Left lung (tissue), 10 donors: Measurements from ENCODE around the gene OIT3. TPM values are rescaled to one million over a fixed set of nuclear protein-coding genes. Genes with fewer than 3 reads are reported as not detected.
"Not testable (repeated sequence)": the region's sequence is repeated elsewhere in the genome, so short reads cannot be mapped to it uniquely, and the experiment has no call there.

Experiments
- ATAC-seq: fragments of 200-7000 bp; cut with Tn5 transposase; one replicate; pipeline ENCODE4 v1.9.1; 2020; ENCODE audit warnings: moderate library complexity
- DNase-seq, 4 donors: peaks; one replicate each; pipeline ENCODE4 v3.0.0-alpha.2; 2013 to 2020
- H3K27ac ChIP-seq, 2 donors: fragments of 200-600 bp; sonication (generic) in 1 of 2; one replicate each; pipeline versions ENCODE4 v1.5.0 to v1.8.0; 2020 to 2021
- H3K27me3 ChIP-seq, 2 donors: fragments of 200-600 bp; sonication (generic) in 1 of 2; one replicate each; pipeline versions ENCODE4 v1.5.0 to v1.8.0; 2020 to 2021
- H3K36me3 ChIP-seq, 2 donors: fragments of 200-600 bp; sonication (generic) in 1 of 2; one replicate each; pipeline versions ENCODE4 v1.5.0 to v1.8.0; 2020 to 2021
- H3K4me1 ChIP-seq, 2 donors: fragments of 200-600 bp; one replicate each; pipeline ENCODE4 v1.8.0; 2021
- H3K4me3 ChIP-seq, 2 donors: fragments of 200-600 bp; sonication (generic) in 1 of 2; one replicate each; pipeline versions ENCODE4 v1.5.0 to v1.8.0; 2020 to 2021; ENCODE audit warnings: mild to moderate bottlenecking in 1 of 2
- H3K9me3 ChIP-seq, 2 donors: fragments of 200-600 bp; sonication (generic) in 1 of 2; one replicate each; pipeline versions ENCODE4 v1.5.0 to v1.8.0; 2020 to 2021
- intact Hi-C, 2 donors: fragments of 100-400 bp; cut with DNase I; formaldehyde crosslinking; loops; one replicate each; pipeline versions ENCODE4 v1.11.2 to v1.14.2; 2022
- polyA plus RNA-seq, 6 donors: library from polyadenylated mRNA; unstranded; fragments of 120-200 nt; gene quantifications; one replicate each; pipeline ENCODE4 v1.2.1, GENCODE V29; 2013; ENCODE audit not compliant: insufficient read length in 6 of 6
- total RNA-seq, 2 donors: library from RNA; stranded (reverse); fragmentation: NEBNext Ultra II Directional; extraction: Animal tissue kit (Norgen Biotek cat#: 25700); gene quantifications; one replicate each; pipeline ENCODE4 v1.2.1, GENCODE V29; 2021
- TF ChIP-seq, protein P1 (sequence below), 2 donors: fragments of 200-600 bp; sonication (generic) in 1 of 2; IDR thresholded peaks; one replicate each; pipeline versions ENCODE4 v1.5.0 to v1.8.0; 2021; ENCODE audit warnings: antibody characterized with exemption in 2 of 2
- donor health status: DM: no; HTN: yes; CAD: no.
- donor health status: DM: no; HTN: no; CAD: no.

OIT3 gene
- total and polyA plus RNA-seq, 8 donors = 0.21 to 1.4 (median 1.00) TPM; not detected in 1

DNA sequence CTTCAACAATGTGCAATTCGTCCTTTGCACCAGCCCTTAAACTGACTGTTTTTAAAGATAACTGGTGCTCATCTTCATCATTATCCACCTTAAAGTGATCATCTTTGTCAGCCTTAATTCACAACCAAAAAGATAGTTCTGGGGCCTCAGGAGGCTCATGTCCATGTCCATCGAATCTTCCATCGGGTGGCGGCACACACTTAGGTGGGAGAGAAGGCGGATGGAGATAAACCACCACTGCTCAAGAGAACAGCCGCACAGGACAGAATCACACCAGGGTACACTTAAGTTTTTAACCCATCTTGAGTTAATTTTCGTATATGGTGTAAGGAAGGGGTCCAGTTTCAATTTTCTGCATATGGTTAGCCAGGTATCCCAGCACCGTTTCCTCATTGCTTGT is 24.8 kb downstream of the OIT3 start:
- intact Hi-C loops = no loop called here
- DNase-seq = no peak
- Histone ChIP-seq H3K9me3 (peaks cover 0 to 23% of the 10 kb centered on the region in 2 donors), H3K36me3 (no peaks in the 10 kb centered on the region), H3K4me1 (no peaks in the 10 kb centered on the region), H3K27me3 (no peaks in the 10 kb centered on the region), H3K27ac (no peak overlapping the region), H3K4me3 (no peak overlapping the region)
- TF ChIP-seq, protein P1, sequence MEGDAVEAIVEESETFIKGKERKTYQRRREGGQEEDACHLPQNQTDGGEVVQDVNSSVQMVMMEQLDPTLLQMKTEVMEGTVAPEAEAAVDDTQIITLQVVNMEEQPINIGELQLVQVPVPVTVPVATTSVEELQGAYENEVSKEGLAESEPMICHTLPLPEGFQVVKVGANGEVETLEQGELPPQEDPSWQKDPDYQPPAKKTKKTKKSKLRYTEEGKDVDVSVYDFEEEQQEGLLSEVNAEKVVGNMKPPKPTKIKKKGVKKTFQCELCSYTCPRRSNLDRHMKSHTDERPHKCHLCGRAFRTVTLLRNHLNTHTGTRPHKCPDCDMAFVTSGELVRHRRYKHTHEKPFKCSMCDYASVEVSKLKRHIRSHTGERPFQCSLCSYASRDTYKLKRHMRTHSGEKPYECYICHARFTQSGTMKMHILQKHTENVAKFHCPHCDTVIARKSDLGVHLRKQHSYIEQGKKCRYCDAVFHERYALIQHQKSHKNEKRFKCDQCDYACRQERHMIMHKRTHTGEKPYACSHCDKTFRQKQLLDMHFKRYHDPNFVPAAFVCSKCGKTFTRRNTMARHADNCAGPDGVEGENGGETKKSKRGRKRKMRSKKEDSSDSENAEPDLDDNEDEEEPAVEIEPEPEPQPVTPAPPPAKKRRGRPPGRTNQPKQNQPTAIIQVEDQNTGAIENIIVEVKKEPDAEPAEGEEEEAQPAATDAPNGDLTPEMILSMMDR (IDR thresholded peaks at IDR 0.05) = no peak
- ATAC-seq = no peak

DNA sequence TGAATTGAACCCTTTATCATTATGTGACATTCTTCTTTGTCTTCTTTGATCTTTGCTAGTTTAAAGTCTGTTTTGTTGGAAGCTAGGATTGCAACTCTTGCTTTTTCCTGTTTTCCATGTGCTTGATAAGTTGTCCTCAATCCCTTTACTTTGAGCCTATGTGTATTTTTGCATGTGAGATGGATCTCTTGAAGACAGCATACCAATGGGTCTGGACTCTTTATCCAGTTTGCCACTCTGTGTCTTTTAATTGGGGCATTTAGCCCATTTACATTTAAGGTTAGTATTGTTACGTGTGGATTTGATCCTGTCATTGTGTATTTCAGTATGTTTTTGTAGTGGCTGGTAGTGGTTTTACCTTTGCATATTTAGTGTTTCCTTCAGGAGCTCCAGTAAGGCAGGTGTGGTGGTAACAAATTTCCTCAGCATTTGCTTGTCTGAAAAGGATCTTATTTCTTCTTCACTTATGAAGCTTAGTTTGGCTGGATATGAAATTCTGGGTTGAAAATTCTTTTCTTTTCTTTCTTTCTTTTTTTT is 27.7 kb downstream of the OIT3 start:
- DNase-seq, ATAC-seq, intact Hi-C loops, H3K27me3 ChIP-seq, H3K4me1 ChIP-seq, H3K36me3 ChIP-seq, H3K27ac ChIP-seq, H3K4me3 ChIP-seq: not testable (repeated sequence)
- H3K9me3 ChIP-seq = peaks cover 0 to 23% of the 10 kb centered on the region in 2 donors

DNA sequence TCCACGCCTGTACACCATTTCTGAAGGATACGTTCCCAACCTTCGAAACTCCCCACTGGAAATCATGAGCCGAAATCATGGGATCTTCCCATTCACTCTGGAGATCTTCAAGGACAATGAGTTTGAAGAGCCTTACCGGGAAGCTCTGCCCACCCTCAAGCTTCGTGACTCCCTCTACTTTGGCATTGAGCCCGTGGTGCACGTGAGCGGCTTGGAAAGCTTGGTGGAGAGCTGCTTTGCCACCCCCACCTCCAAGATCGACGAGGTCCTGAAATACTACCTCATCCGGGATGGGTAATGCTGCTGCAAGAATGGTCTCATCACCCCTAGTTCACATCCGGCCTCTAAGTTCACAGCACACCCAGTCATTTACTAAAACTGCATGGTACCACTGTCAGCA is 30.8 kb downstream of the OIT3 start:
- Histone ChIP-seq H3K27ac (no peak overlapping the region), H3K4me1 (no peaks in the 10 kb centered on the region), H3K27me3 (no peaks in the 10 kb centered on the region), H3K4me3 (no peak overlapping the region), H3K9me3 (peaks cover 0 to 23% of the 10 kb centered on the region in 2 donors), H3K36me3 (no peaks in the 10 kb centered on the region)
- no peak for ATAC-seq
- TF ChIP-seq, protein P1 (IDR thresholded peaks at IDR 0.05) = no peak
- intact Hi-C loops = no loop called here
- DNase-seq = no peak

DNA sequence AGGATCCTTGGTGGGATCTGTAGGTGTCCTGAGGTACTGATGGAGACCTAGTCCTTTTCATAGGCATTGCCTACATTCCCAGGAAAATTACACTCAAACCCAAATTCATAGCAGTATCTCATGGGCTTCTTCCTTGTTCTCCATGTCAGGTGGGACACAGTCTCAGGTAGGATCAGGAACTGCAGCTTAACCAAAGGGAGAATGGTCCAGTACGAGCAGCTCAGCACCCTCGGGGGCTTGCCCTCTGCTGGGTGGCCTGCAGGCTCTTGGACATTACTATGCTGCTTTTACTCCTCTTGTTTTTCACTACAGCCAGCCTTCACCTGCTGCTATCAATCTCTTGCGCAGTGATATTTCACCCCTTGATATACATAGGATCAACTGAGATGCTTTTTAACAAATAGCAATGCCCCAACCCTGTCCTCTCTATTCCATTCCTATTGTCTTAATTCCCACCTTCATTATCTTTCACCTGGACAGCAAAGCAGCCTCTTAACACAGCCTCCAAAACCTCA is 32.5 kb downstream of the OIT3 start:
- ATAC-seq = no peak
- Histone ChIP-seq H3K4me3 (no peak overlapping the region), H3K9me3 (peaks cover 0 to 11% of the 10 kb centered on the region in 2 donors), H3K4me1 (no peaks in the 10 kb centered on the region), H3K27me3 (no peaks in the 10 kb centered on the region), H3K36me3 (no peaks in the 10 kb centered on the region), H3K27ac (no peak overlapping the region)
- intact Hi-C loops = no loop called here
- TF ChIP-seq, protein P1 (IDR thresholded peaks at IDR 0.05) = no peak
- DNase-seq = no peak

DNA sequence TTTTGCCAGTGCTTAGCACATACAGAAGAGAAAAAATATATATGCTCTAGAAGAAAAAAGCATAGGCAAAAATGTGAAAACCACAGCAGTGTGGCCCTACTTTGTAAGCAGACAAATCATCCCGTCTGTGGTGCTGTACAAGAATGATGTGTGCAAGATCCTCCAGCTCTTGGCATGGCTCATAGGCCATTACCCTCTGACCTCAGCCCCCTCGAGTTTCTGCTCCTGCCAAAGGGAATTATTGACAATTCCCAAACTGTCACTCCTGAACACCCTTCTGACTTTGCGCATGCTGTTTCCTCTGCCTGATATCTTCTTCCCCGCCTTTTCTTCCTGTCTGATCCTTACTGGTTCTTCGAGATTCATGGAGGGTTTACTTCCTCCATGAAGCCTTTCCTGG is 33.9 kb downstream of the OIT3 start:
- TF ChIP-seq, protein P1 (IDR thresholded peaks at IDR 0.05) = no peak
- H3K27me3 ChIP-seq = no peaks in the 10 kb centered on the region

DNA sequence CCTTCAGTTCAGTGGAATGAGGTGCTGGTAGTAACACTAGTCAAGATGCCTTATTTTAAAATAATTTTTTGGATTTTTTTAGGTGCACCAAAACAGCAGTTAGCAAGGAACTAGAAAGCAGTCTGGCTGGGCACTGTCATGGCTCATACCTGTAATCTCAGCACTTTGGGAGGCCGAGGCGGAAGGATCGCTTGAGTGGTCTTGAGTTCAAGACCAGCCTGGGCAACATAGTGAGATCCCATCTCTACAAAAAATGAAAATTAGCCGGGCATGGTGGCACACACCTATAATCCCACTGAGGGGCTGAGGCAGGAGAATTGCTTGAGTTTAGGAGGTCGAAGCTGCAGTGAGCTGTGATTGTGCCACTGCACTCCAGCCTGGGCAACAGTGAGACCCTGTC is 35.3 kb downstream of the OIT3 start:
- no peak overlapping the region for H3K4me3 ChIP-seq
- ATAC-seq (no peak), DNase-seq (no peak)
- H3K4me1 ChIP-seq = no peaks in the 10 kb centered on the region
- no peaks in the 10 kb centered on the region for H3K36me3 ChIP-seq
- intact Hi-C loops = no loop called here
- H3K9me3 ChIP-seq = no peaks in the 10 kb centered on the region
- TF ChIP-seq, protein P1 (IDR thresholded peaks at IDR 0.05) = no peak
- H3K27ac ChIP-seq = no peak overlapping the region
- H3K27me3 ChIP-seq = no peaks in the 10 kb centered on the region

More for the DNA sequence above, 33.9 kb downstream of the OIT3 start:
- Histone ChIP-seq H3K4me1 (no peaks in the 10 kb centered on the region), H3K27ac (no peak overlapping the region), H3K9me3 (no peaks in the 10 kb centered on the region), H3K4me3 (no peak overlapping the region), H3K36me3 (no peaks in the 10 kb centered on the region)
- intact Hi-C loops = no loop called here
- no peak for DNase-seq
- no peak for ATAC-seq
